HFF-Myc (cell line): Measurements from ENCODE around the gene TIMM8A.

Experiments used
- DNase-seq: peaks from one replicate; pipeline ENCODE4 v3.0.0-alpha.2; 2011; ENCODE audit warnings: low read depth; ENCODE audit errors: extremely low read depth
- H3K4me3 ChIP-seq: replicated peaks from 2 replicates; pipeline ENCODE4 v1.5.1; 2011; ENCODE audit warnings: low read depth, mild to moderate bottlenecking, control low read depth, low read length
- TF ChIP-seq, protein P1 (sequence below): IDR thresholded peaks from 2 replicates; pipeline ENCODE4 v1.5.1; 2012; ENCODE audit warnings: mild to moderate bottlenecking, low read depth, low read length, control low read depth; ENCODE audit errors: missing control alignments

TIMM8A gene

DNA sequence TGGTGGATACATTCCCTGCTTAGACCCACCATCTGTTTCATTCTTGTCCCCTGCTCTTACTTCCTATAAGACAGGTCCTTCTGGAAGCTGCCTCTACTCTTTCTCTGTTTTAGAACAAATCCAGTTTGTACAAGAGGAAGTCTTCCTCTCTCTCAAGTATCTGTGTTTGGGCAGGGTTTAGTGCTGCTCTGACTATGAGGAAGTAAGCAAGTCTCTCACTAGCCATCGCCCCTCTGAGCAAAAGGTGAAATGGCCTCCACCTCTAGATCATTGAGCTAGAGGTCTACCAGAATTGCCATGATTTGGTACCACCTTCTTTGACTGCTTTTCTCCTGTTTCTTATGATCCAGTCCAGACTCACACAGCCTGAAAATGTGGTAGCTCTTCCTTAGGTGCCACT, 29.0 kb upstream of the TIMM8A start:
- no peak for DNase-seq
- TF ChIP-seq, protein P1, sequence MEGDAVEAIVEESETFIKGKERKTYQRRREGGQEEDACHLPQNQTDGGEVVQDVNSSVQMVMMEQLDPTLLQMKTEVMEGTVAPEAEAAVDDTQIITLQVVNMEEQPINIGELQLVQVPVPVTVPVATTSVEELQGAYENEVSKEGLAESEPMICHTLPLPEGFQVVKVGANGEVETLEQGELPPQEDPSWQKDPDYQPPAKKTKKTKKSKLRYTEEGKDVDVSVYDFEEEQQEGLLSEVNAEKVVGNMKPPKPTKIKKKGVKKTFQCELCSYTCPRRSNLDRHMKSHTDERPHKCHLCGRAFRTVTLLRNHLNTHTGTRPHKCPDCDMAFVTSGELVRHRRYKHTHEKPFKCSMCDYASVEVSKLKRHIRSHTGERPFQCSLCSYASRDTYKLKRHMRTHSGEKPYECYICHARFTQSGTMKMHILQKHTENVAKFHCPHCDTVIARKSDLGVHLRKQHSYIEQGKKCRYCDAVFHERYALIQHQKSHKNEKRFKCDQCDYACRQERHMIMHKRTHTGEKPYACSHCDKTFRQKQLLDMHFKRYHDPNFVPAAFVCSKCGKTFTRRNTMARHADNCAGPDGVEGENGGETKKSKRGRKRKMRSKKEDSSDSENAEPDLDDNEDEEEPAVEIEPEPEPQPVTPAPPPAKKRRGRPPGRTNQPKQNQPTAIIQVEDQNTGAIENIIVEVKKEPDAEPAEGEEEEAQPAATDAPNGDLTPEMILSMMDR: no peak
- no peak overlapping the region for H3K4me3 ChIP-seq

- H3K4me3 ChIP-seq: no peak overlapping the region
- no peak for DNase-seq
- TF ChIP-seq, protein P1: no peak
These were observed 22.5 kb upstream of the TIMM8A start for GRCh38 chrX:101370888-101371504.

GRCh38 chrX:101369687-101370086, 21.1 kb upstream of the TIMM8A start:
- TF ChIP-seq, protein P1: no peak
- no peak overlapping the region for H3K4me3 ChIP-seq
- no peak for DNase-seq

- TF ChIP-seq, protein P1: no peak
- no peak for DNase-seq
- no peak overlapping the region for H3K4me3 ChIP-seq
These were observed 20.3 kb upstream of the TIMM8A start for GRCh38 chrX:101368800-101369199.

DNA sequence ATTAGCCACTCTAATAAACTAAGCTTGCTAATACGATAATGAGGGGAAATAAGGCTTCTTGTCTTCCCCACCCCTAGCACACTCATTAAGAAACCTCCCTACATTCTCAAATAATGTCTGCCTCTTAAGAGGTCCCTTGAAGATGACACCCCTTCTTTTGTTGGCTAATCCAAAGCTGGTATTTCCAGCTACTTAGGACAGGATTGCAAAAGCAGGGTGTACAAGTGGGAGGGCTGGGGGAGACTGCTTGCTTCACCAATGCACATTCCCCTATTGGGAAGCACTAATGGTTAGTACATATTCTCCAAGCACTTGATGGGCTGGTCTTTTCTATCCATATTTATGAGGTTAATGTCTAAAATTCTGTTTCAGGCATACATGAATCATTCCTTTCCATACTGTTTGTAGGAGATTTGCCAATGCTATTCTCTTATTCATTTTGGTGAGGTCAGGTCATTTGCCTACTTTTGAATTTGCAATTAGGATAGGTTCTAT, 16.8 kb upstream of the TIMM8A start:
- DNase-seq: no peak
- H3K4me3 ChIP-seq: no peak overlapping the region
- TF ChIP-seq, protein P1: no peak

GRCh38 chrX:101362757-101363156, 14.2 kb upstream of the TIMM8A start:
- TF ChIP-seq, protein P1: no peak
- H3K4me3 ChIP-seq: no peak overlapping the region
- DNase-seq: no peak

- TF ChIP-seq, protein P1: no peak
- H3K4me3 ChIP-seq: no peak overlapping the region
- no peak for DNase-seq
These were observed 13.6 kb upstream of the TIMM8A start for GRCh38 chrX:101362116-101362515.
